HG03457 (cell line): ENCODE results near the gene SRPK1.
"Not testable (repeated sequence)": the region's sequence is repeated elsewhere in the genome, so short reads cannot be mapped to it uniquely, and the experiment has no call there.

Experiments used
- ATAC-seq: cut with Tn5 transposase; IDR thresholded peaks from one replicate; pipeline ENCODE4 v1.9.1; 2021; ENCODE audit warnings: moderate number of reproducible peaks; ENCODE audit not compliant: unreplicated experiment

Gene SRPK1

GRCh38 chr6:35920793-35921732 lies at the start of gene SRPK1:
SRPK1 (minus strand) TSS chr6:35921098; CDS start chr6:35921056, 42 bp downstream.
- ATAC-seq: peak; percentile 67

GRCh38 chr6:35970181-35970580 lies 49.3 kb upstream of the SRPK1 start:
- ATAC-seq: no peak

GRCh38 chr6:35969646-35970045 lies 48.7 kb upstream of the SRPK1 start:
- no peak for ATAC-seq

GRCh38 chr6:35968821-35969220 lies 47.9 kb upstream of the SRPK1 start:
- no peak for ATAC-seq

GRCh38 chr6:35967076-35967774 lies 46.3 kb upstream of the SRPK1 start:
- ATAC-seq: no peak

DNA sequence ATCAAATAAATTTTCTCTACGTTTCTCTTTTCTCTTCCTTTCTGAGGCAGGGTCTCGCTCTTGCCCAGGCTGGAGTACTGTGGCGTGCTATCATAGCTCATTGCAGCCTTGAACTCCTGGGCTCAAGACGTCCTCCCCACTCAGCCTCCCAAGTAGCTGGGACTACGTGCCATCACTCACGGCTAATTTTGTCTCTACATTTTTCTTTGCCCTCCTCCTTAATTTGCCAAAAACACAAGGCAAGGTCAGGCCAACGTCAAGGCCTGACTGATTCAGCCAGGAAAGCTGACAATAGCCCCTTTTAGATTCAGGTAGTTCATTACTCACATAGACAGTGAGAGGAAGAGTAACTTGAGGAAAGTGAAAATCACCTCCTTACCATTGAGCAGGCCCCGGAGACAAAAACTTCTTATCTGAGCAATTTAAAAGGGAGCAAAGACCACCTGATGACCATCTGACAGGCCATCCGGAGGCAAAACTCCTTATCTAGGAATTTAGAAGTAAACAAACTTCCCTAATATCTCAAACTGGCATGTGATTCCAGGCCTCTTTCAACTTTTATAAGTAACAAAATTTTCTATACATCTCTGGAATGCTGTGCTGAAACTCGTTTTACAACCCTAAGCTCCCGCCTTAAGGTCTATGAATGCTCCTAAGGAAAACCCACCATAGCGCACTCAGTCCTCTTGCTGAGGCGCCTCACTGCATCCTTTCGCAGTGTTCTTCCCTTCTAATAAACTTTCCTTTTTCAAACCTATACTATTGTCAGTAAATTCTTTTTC lies 42.1 kb upstream of the SRPK1 start:
- no peak for ATAC-seq

GRCh38 chr6:35960187-35960586 lies 39.3 kb upstream of the SRPK1 start:
- ATAC-seq: no peak

GRCh38 chr6:35955970-35956369 lies 35.1 kb upstream of the SRPK1 start:
- no peak for ATAC-seq

DNA sequence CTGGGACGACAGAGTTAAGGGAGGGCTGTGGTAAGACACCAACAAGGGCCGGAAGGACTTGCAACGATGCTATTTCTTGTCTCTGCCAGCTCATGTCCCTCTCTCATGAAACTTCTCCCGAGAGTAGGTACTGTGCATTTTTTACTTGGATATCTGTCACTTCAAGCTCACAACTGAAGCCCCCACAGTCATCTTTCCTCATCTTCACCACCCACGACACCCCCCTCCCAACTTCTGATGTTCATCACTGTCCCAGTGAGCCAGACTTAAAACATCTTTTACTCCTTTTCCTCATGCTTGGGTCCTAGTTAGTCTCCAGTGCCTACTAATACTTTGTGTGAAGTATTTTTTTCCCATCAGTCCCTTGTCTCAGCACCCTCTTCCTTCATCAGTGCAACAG lies 34.6 kb upstream of the SRPK1 start:
- no peak for ATAC-seq

GRCh38 chr6:35955071-35955470 lies 34.2 kb upstream of the SRPK1 start:
- ATAC-seq: no peak

- ATAC-seq: no peak
Observed at GRCh38 chr6:35954333-35954732, 33.4 kb upstream of the SRPK1 start.

GRCh38 chr6:35948725-35949124 lies 27.8 kb upstream of the SRPK1 start:
- no peak for ATAC-seq

DNA sequence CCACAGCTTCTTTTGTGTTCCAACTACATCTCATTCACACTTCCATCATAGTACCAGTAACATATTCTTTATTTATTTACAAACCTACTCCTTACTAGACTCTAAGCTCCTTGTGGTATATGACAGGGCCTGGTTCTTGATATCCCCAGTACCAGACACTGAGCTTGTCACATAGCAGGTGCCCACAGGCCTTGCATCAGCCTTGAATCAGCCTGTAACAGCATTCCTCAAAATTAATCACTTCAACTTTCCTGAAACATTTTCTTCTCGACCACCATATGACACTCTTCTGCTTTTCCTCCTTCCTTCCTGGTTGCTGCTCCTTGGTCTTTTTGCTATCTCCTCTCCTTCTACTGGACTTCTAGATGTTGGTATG lies 24.7 kb upstream of the SRPK1 start:
- no peak for ATAC-seq

DNA sequence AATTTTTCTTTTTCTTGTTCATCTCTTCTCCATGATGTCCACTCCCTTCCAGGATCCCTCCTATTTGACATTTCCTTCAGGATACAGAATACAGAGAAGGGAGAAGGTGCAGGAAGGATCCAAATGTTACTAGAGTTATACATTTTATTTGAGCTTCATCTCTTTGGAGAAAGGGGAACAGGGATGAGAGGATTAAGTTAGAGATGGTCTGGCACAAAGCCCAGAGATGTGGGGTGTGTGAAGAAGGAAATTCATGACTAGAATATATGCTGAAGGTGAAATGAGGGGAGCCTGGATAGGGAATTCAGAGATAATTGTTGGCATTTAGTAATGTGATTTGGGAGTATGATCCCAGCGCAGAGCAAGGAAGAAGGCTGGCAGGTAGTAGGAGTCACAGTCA lies 22.5 kb upstream of the SRPK1 start:
- ATAC-seq: no peak

DNA sequence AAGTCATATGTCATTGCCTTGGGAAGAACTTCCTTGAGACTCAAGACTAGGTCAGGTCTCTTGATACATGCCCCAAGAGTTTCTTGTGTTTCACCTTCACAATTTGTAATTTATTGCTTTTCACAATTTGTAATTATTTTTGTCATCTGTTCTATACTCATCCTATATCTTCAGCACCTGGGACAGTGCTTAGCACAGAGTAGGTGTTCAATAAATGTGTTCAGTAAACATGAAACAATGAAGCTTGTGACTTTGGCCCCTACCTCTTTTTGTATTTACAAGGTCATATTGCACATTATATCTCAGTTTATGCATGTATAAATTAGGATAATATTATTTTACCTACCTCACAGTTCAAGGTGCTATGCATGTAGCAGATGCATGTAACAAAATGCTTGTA lies 21.5 kb upstream of the SRPK1 start:
- ATAC-seq: no peak

DNA sequence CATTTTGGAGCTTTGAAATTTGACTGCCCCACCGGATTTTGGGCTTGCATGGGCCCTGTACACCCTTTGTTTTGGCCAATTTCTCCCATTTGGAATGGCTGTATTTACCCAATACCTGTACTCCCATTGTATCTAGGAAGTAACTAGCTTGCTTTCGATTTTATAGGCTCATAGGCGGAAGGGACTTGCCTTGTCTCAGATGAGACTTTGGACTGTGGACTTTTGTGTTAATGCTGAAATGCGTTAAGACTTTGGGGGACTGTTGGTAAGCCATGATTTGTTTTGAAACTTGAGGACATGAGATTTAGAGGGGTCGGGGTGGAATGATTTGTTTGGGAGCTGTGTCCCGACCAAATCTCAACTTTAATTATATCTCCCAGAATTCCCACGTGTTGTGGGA lies 20.3 kb upstream of the SRPK1 start:
- not testable (repeated sequence) for ATAC-seq

- not testable (repeated sequence) for ATAC-seq
Observed at GRCh38 chr6:35940014-35940413, 19.1 kb upstream of the SRPK1 start.

DNA sequence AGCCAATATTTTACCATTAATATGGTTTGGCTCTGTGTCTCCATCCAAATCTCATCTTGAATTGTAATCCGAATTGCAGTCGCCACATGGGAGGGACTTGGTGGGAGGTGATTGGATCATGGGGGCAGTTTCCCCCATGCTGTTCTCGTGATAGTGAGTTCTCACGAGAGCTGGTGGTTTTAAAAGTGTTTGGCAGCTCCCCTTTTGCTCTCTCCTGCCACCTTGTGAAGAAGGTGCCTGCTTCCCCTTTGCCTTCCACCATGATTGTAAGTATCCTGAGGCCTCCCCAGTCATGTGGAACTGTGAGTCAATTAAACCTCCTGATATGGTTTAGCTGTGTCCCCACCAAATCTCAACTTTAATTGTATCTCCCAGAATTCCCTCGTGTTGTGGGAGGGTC lies 18.4 kb upstream of the SRPK1 start:
- not testable (repeated sequence) for ATAC-seq

- no peak for ATAC-seq
Observed at GRCh38 chr6:35936681-35937359, 15.9 kb upstream of the SRPK1 start.

DNA sequence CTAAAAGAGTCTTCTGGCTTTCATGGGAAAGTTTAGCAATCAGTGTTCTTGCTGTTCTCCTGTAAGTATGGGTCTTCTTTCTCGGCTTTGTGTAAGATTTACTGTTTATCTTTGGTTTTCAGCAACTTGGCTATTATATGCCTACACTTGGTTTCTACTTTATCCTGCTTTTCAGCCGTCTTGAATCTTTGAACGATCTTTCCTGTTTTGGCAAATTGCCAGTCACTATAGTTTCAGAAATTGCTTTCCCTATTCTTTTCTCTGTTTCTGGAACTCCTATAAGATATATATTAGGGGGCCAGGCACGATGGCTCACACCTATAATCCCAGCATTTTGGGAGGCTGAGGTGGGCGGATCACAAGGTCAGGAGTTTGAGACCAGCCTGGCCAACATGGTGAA lies 14.6 kb upstream of the SRPK1 start:
- ATAC-seq: no peak

DNA sequence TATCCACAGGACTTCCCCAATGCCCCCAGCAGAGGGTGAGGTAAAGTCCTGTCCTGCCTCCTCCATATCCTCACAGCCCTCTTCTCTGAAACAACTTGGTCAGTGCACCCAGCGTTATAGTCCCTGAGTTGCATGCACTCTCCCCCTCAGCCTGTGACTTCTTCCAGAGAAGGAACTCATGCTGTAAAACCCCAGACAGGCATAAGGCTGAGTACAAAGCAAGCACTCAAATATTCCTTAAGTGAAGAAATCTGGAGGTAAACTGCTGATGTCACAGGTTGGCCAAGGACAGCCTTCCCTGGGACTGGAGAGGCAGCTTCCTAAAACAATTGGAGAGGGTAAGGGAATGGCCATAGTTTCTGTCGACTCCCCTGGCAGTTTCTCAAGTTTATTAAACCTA lies 12.9 kb upstream of the SRPK1 start:
- no peak for ATAC-seq
